Spleen (tissue), 7 donors: Measurements from ENCODE around the gene C9orf85.

Experiments used
- CTCF ChIP-seq, 11 experiments: fragments of 200-600 bp in 7 of 11; fragments of 450-650 bp in 4 of 11; sonication (generic) in 4 of 11; IDR thresholded peaks in 8 of 11; conservative IDR thresholded peaks in 3 of 11; 1 replicate in 7 of 11; 2 replicates in 4 of 11; pipeline versions ENCODE4 v1.4.0 to v1.8.0; 2016 to 2021; ENCODE audit warnings: antibody characterized with exemption in 11 of 11, inconsistent platforms in 4 of 11, mild to moderate bottlenecking in 1 of 11
- POLR2AphosphoS5 ChIP-seq, 3 donors: sonication (generic); formaldehyde crosslinking; IDR thresholded peaks; one replicate each; pipeline ENCODE4 v1.5.1; 2017; ENCODE audit warnings: antibody characterized with exemption in 3 of 3
- donor health status: DM: no; HTN: no; CAD: no; lungs with moderate emphysema.
- donor health status: DM: no; HTN: no; CAD: no.
- donor health status: DM: no; HTN: no; CAD: no.

DNA sequence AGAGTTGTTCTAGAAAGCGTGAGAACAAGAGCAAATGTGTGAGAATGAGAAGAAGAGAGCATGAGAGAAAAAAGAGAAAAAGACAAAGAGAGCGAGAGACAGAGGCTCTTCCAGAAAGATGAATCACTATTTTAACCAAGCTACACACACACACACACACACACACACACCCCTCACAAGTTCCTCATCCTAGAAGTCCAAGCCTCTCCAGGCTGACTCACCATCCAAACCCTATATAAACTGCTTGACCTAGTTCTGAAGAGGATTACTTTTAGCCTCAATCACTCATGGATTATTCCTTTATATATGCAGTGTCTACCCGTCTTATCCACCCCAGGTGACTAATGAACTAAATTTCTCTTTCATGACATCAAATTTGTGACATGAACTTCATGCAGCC, 111.4 kb downstream of the C9orf85 start:
- TF ChIP-seq CTCF (IDR thresholded peaks at IDR 0.05 in 8 of 11, conservative IDR thresholded peaks at IDR 0.05 in 3 of 11), result no peak
- no peak for TF ChIP-seq POLR2AphosphoS5 (IDR thresholded peaks at IDR 0.05)
